A549 (cell line): ENCODE data around the gene IGF2R. TPM values are rescaled to one million over a fixed set of nuclear protein-coding genes. Genes with fewer than 3 reads are reported as not detected.
"Not testable (repeated sequence)": the region's sequence is repeated elsewhere in the genome, so short reads cannot be mapped to it uniquely, and the experiment has no call there.

Source experiments
- ATAC-seq, 2 experiments: fragments of 200-7000 bp in 1 of 2; fragments of >200 bp in 1 of 2; cut with Nextera tagmentation in 1 of 2; cut with Tn5 transposase in 1 of 2; 3 replicates each; pipeline versions ENCODE4 v1.8.0 to v1.9.1; 2018 to 2020; ENCODE audit warnings: mild to moderate bottlenecking in 1 of 2, moderate library complexity in 1 of 2
- CTCF ChIA-PET: fragments of 300-600 bp; sonication (Branson Sonifier 250); formaldehyde crosslinking; extraction: SDS; loops from one replicate; lab custom pipeline; 2021; ENCODE audit warnings: antibody characterized with exemption, inconsistent platforms; lab: Yijun Ruan, JAX
- POLR2A ChIA-PET: fragments of 350-600 bp; formaldehyde crosslinking; extraction: SDS; loops from one replicate; lab custom pipeline; 2021; ENCODE audit warnings: antibody characterized with exemption, inconsistent platforms; lab: Yijun Ruan, JAX
- DNase-seq, 2 experiments: peaks; one replicate each; pipeline versions ENCODE4 v3.0.0 to v3.0.0-alpha.2; 2011 to 2016; ENCODE audit warnings: low read depth in 1 of 2, low spot score in 1 of 2
- FAIRE-seq: peaks from 2 replicates; lab custom pipeline; 2011; peaks lifted over from hg19 to GRCh38; lab: Jason Lieb, UNC
- H3K27ac ChIP-seq, 2 experiments: fragments of >200 bp; sonication (Bioruptor Twin); formaldehyde crosslinking; 3 replicates each; pipeline ENCODE4 v1.5.1; 2016 to 2017
- H3K4me1 ChIP-seq: fragments of >200 bp; sonication (Bioruptor Twin); formaldehyde crosslinking; 3 replicates; pipeline ENCODE4 v1.6.1; 2016
- H3K4me2 ChIP-seq: fragments of >200 bp; sonication (Bioruptor Twin); formaldehyde crosslinking; 3 replicates; pipeline ENCODE4 v1.6.1; 2016
- H3K4me3 ChIP-seq: fragments of >200 bp; sonication (Bioruptor Twin); formaldehyde crosslinking; 3 replicates; pipeline ENCODE4 v1.5.1; 2016
- H3K9me3 ChIP-seq: fragments of >200 bp; sonication (Bioruptor Twin); formaldehyde crosslinking; 3 replicates; pipeline ENCODE4 v1.6.1; 2016
- ATOH8 ChIP-seq: fragments of 250-450 bp; sonication (Bioruptor Pico); IDR thresholded peaks from 2 replicates; pipeline ENCODE4 v1.5.0; 2020; ENCODE audit warnings: low read depth, mild to moderate bottlenecking, moderate library complexity
- BHLHE40 ChIP-seq: IDR thresholded peaks from 2 replicates; pipeline ENCODE4 v1.6.1; 2012; ENCODE audit warnings: low read depth, low read length, inconsistent platforms
- CHD2 ChIP-seq: fragments of 150-350 bp; IDR thresholded peaks from 2 replicates; pipeline ENCODE4 v1.6.1; 2014; ENCODE audit warnings: low read length; ENCODE audit not compliant: partially characterized antibody
- CHD4 ChIP-seq: fragments of 200-600 bp; sonication (generic); IDR thresholded peaks from 2 replicates; pipeline ENCODE4 v1.6.1; 2016; ENCODE audit warnings: antibody characterized with exemption, mild to moderate bottlenecking, borderline replicate concordance
- CTCF ChIP-seq: fragments of >200 bp; sonication (Bioruptor Twin); formaldehyde crosslinking; IDR thresholded peaks from 3 replicates; pipeline ENCODE4 v1.5.1; 2016
- EHF ChIP-seq: fragments of 250-450 bp; sonication (Bioruptor Pico); IDR thresholded peaks from 2 replicates; pipeline ENCODE4 v1.5.0; 2020; ENCODE audit warnings: mild to moderate bottlenecking
- ELK1 ChIP-seq: fragments of 150-350 bp; IDR thresholded peaks from 2 replicates; pipeline ENCODE4 v1.6.1; 2014; ENCODE audit warnings: low read depth, mild to moderate bottlenecking, low read length
- HES2 ChIP-seq: fragments of >200 bp; sonication (Bioruptor Twin); formaldehyde crosslinking; IDR thresholded peaks from 2 replicates; pipeline ENCODE4 v1.6.1; 2016
- HOXA7 ChIP-seq: fragments of 250-450 bp; sonication (Bioruptor Pico); IDR thresholded peaks from 2 replicates; pipeline ENCODE4 v1.5.0; 2020; ENCODE audit warnings: mild to moderate bottlenecking, moderate library complexity
- JUN ChIP-seq, 2 experiments: fragments of >200 bp; sonication (Bioruptor Twin); formaldehyde crosslinking; IDR thresholded peaks; 2 replicates in 1 of 2; 3 replicates in 1 of 2; pipeline ENCODE4 v1.6.1; 2016 to 2017
- KDM1A ChIP-seq: fragments of 200-600 bp; sonication (generic); IDR thresholded peaks from 2 replicates; pipeline ENCODE4 v1.6.1; 2016; ENCODE audit warnings: low read depth, mild to moderate bottlenecking
- MAX ChIP-seq: IDR thresholded peaks from 2 replicates; pipeline ENCODE4 v1.6.1; 2012
- MYC ChIP-seq: IDR thresholded peaks from 2 replicates; pipeline ENCODE4 v1.6.1; 2012; ENCODE audit warnings: mild to moderate bottlenecking, inconsistent platforms, low read length, improper control_type of control experiment, borderline replicate concordance
- NR3C1 ChIP-seq: fragments of >200 bp; sonication (Bioruptor Twin); formaldehyde crosslinking; IDR thresholded peaks from 3 replicates; pipeline ENCODE4 v1.6.1; 2017
- SMC3 ChIP-seq: fragments of >200 bp; sonication (Bioruptor Twin); formaldehyde crosslinking; IDR thresholded peaks from 3 replicates; pipeline ENCODE4 v1.6.1; 2018; ENCODE audit warnings: inconsistent platforms
- SREBF2 ChIP-seq: fragments of 450-650 bp; IDR thresholded peaks from 2 replicates; pipeline ENCODE4 v1.6.1; 2014; ENCODE audit warnings: mild to moderate bottlenecking, moderate library complexity
- TP53 ChIP-seq: fragments of 250-450 bp; sonication (Bioruptor Pico); IDR thresholded peaks from 2 replicates; pipeline ENCODE4 v1.5.0; 2021; ENCODE audit warnings: mild to moderate bottlenecking, moderate library complexity
- ZC3H11A ChIP-seq: fragments of 450-650 bp; IDR thresholded peaks from 2 replicates; pipeline ENCODE4 v1.6.1; 2014; ENCODE audit warnings: antibody characterized with exemption, mild to moderate bottlenecking
- ZFP36 ChIP-seq: fragments of 450-650 bp; IDR thresholded peaks from 2 replicates; pipeline ENCODE4 v1.6.1; 2014; ENCODE audit warnings: borderline replicate concordance; ENCODE audit not compliant: partially characterized antibody
- WGBS: methylation state at CpG from one replicate; pipeline ENCODE4 v1.1.6; 2017; ENCODE audit errors: missing lambda C conversion rate; 5-methylcytosine and 5-hydroxymethylcytosine counted together
- polyA plus RNA-seq, 4 experiments: library from polyadenylated mRNA; depleted of rRNA in 3 of 4; stranded (reverse); fragments of >200 nt; fragmentation: RNase III in 1 of 4; extraction: RNeasy Plus Mini Kit Qiagen cat#74134 plus additional on column Dnase treatment in 1 of 4; gene quantifications; 2 replicates in 3 of 4; 3 replicates in 1 of 4; pipeline ENCODE4 v1.2.3, GENCODE V29; 2011 to 2017

IGF2R gene
- polyA plus RNA-seq, 2 of the 4 experiments (the other 2 are of a cell fraction) = 17.6 to 24.9 TPM

GRCh38 chr6:160000280-160000704 is 31.4 kb downstream of the IGF2R start:
- no peak overlapping the region for H3K4me2 ChIP-seq
- no peak overlapping the region for H3K27ac ChIP-seq
- H3K4me1 ChIP-seq = no peaks in the 10 kb centered on the region
- TF ChIP-seq SMC3 (no peak), ZC3H11A (no peak), HES2 (no peak), NR3C1 (no peak), CTCF (no peak), HOXA7 (CRISPR knock-in tag) (no peak)
- TF ChIP-seq, all 56 proteins: peak for 0
- CTCF ChIA-PET = interaction anchor here (1.0 kb wide), 1 partner anchor 455 kb away, joined by 3 read pairs; no protein-coding TSS in a partner anchor
- no peak for DNase-seq
- POLR2A ChIA-PET = no interaction called here
- no peak for ATAC-seq
- WGBS = 93% methylated on average over 8 of the region's 8 CpGs
- no peaks in the 10 kb centered on the region; the same call in 2 of the 3 replicates for H3K9me3 ChIP-seq
- H3K4me3 ChIP-seq = no peak overlapping the region
- no peak for FAIRE-seq

GRCh38 chr6:160000893-160001427 is 32.1 kb downstream of the IGF2R start:
- H3K9me3 ChIP-seq, H3K4me3 ChIP-seq, H3K27ac ChIP-seq, DNase-seq, FAIRE-seq, ATAC-seq, CTCF ChIA-PET, POLR2A ChIA-PET, H3K4me2 ChIP-seq, H3K4me1 ChIP-seq: not testable (repeated sequence)
- WGBS = 91% methylated on average over 9 of the region's 9 CpGs

- Histone ChIP-seq H3K9me3 (no peaks in the 10 kb centered on the region; the same call in 2 of the 3 replicates), H3K4me3 (no peak overlapping the region), H3K27ac (no peak overlapping the region), H3K4me1 (no peaks in the 10 kb centered on the region), H3K4me2 (no peak overlapping the region)
- TF ChIP-seq BHLHE40 (no peak), SREBF2 (no peak), ATOH8 (CRISPR knock-in tag) (no peak), CHD4 (no peak)
- CTCF ChIA-PET = interaction anchor here (0.6 kb wide), 1 partner anchor 46 kb away, joined by 3 read pairs; no protein-coding TSS in a partner anchor
- FAIRE-seq (no peak), DNase-seq (no peak), ATAC-seq (no peak)
- POLR2A ChIA-PET = no interaction called here
- WGBS = 78% methylated on average over 2 of the region's 2 CpGs
Observed at GRCh38 chr6:160002882-160003281, 34.0 kb downstream of the IGF2R start.

GRCh38 chr6:160004018-160004417 is 35.1 kb downstream of the IGF2R start:
- H3K4me2 ChIP-seq = no peak overlapping the region
- ChIA-PET CTCF (no interaction called here), POLR2A (no interaction called here)
- DNase-seq (no peak), ATAC-seq (no peak), FAIRE-seq (no peak)
- H3K9me3 ChIP-seq = no peaks in the 10 kb centered on the region; the same call in 2 of the 3 replicates
- TF ChIP-seq BHLHE40 (no peak), MYC (no peak), HES2 (no peak), ELK1 (no peak), ZFP36 (no peak), TP53 (CRISPR knock-in tag) (no peak), EHF (no peak), MAX (no peak), ZC3H11A (no peak), CHD2 (no peak), CTCF (no peak), JUN (IDR thresholded peaks at IDR 0.05) (no peak), KDM1A (no peak)
- H3K4me1 ChIP-seq = no peaks in the 10 kb centered on the region
- WGBS = 93% methylated on average over 8 of the region's 8 CpGs
- H3K27ac ChIP-seq = no peak overlapping the region
- no peak overlapping the region for H3K4me3 ChIP-seq
